NCI-H1092 (cell line): Measurements from ENCODE around the gene BCOR.

Source experiments
- DNase-seq: peaks from one replicate; lab custom pipeline; 2025; lab: John Stamatoyannopoulos, UW

The BCOR gene

GRCh38 chrX:40098264-40099054 lies 701 bp upstream of the BCOR start:
- peak; percentile 73 for DNase-seq

GRCh38 chrX:40097141-40097503 lies 636 bp downstream of the BCOR start:
- DNase-seq = no peak

- no peak for DNase-seq
Measured at GRCh38 chrX:40096395-40097091, 1.2 kb downstream of the BCOR start.

GRCh38 chrX:40095583-40096394 lies 2.0 kb downstream of the BCOR start:
- no peak for DNase-seq

GRCh38 chrX:40094900-40095582 lies 2.7 kb downstream of the BCOR start:
- no peak for DNase-seq

GRCh38 chrX:40094041-40094899 lies 3.5 kb downstream of the BCOR start:
- no peak for DNase-seq

- DNase-seq = no peak
Measured at GRCh38 chrX:40093586-40093985, 4.2 kb downstream of the BCOR start.

- DNase-seq = no peak
Measured at GRCh38 chrX:40092808-40093435, 4.8 kb downstream of the BCOR start.

GRCh38 chrX:40091691-40092421 lies 5.9 kb downstream of the BCOR start:
- DNase-seq = no peak

GRCh38 chrX:40090961-40091360 lies 6.8 kb downstream of the BCOR start:
- DNase-seq = no peak

- DNase-seq = no peak
Measured at GRCh38 chrX:40090050-40090804, 7.5 kb downstream of the BCOR start.

GRCh38 chrX:40088803-40089540 lies 8.8 kb downstream of the BCOR start:
- no peak for DNase-seq

- no peak for DNase-seq
Measured at GRCh38 chrX:40088299-40088625, 9.5 kb downstream of the BCOR start.

GRCh38 chrX:40087425-40088298 lies 10.1 kb downstream of the BCOR start:
- no peak for DNase-seq

GRCh38 chrX:40086569-40087335 lies 11.0 kb downstream of the BCOR start:
- DNase-seq = no peak

GRCh38 chrX:40085714-40086113 lies 12.0 kb downstream of the BCOR start:
- no peak for DNase-seq

GRCh38 chrX:40085102-40085551 lies 12.6 kb downstream of the BCOR start:
- DNase-seq = no peak
